SK-N-MC (cell line): ENCODE results near the gene GMDS.

Experiments used
- EZH2 ChIP-seq: fragments of 200-600 bp; sonication (generic); IDR thresholded peaks from one replicate; pipeline ENCODE4 v1.6.1; 2017; ENCODE audit warnings: antibody characterized with exemption
- POLR2AphosphoS5 ChIP-seq: IDR thresholded peaks from 2 replicates; pipeline ENCODE4 v1.6.1; 2012; ENCODE audit warnings: mild to moderate bottlenecking, low read depth, low read length, borderline replicate concordance

DNA sequence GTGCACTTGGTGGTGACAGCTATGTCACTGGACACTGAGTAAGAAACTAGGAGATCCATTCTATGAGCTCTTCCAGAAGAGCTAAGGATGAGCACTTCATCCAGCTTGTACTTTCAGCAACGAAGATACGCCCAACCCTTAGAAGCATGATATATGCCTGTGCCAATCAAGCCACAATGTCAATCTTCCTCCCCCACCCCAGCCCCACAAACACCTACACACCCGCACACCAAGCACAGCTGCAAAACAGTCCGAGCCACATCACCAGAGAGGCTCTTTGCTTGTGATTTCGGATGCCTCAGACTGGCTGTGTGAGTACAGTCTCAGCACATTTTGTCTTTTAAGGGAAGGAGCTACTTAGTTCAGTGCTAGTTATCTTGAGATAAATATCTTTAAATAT is 375.2 kb downstream of the GMDS start:
- TF ChIP-seq EZH2: no peak
- TF ChIP-seq POLR2AphosphoS5: no peak
